ENCODE measurements around the gene DAGLB.
A peak's percentile ranks its signal among the peaks of the same experiment; 100 is the strongest.
"Not testable (repeated sequence)": the region's sequence is repeated elsewhere in the genome, so short reads cannot be mapped to it uniquely, and the experiment has no call there.

Gene DAGLB

DNA sequence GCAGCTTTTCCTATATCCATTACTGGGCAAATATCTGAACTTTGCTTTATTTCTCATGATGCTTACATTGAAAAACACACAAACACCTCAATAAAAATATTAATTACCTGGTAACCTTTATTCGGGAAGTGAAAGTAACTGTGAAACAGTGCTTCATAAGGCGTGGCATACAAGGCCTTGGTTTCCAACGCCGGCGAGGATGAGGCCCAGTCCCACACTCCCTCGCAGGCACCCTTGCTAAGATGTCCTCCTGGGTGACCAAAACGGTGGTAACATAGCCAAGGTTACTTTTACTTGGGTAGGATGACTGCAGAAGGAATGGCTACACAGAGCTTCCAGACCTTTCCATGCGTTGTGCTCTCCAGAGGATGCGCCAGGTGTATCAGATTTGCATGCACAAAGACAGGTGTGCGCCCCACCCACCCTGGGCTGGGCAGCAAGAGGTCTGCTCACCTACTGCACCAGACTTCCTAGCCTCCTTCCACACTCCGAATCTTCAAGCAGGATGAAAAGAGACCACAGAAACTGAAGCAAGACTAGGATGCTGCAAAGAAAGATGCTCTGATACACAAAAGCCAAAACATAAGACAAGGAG is 13.3 kb upstream of the DAGLB start:
- TF ChIP-seq, protein P1, sequence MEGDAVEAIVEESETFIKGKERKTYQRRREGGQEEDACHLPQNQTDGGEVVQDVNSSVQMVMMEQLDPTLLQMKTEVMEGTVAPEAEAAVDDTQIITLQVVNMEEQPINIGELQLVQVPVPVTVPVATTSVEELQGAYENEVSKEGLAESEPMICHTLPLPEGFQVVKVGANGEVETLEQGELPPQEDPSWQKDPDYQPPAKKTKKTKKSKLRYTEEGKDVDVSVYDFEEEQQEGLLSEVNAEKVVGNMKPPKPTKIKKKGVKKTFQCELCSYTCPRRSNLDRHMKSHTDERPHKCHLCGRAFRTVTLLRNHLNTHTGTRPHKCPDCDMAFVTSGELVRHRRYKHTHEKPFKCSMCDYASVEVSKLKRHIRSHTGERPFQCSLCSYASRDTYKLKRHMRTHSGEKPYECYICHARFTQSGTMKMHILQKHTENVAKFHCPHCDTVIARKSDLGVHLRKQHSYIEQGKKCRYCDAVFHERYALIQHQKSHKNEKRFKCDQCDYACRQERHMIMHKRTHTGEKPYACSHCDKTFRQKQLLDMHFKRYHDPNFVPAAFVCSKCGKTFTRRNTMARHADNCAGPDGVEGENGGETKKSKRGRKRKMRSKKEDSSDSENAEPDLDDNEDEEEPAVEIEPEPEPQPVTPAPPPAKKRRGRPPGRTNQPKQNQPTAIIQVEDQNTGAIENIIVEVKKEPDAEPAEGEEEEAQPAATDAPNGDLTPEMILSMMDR (IDR thresholded peaks at IDR 0.05; ENCODE audit: low read depth, low read length): no peak
- DNase-seq (ENCODE audit: extremely low read depth, low read depth): no peak

DNA sequence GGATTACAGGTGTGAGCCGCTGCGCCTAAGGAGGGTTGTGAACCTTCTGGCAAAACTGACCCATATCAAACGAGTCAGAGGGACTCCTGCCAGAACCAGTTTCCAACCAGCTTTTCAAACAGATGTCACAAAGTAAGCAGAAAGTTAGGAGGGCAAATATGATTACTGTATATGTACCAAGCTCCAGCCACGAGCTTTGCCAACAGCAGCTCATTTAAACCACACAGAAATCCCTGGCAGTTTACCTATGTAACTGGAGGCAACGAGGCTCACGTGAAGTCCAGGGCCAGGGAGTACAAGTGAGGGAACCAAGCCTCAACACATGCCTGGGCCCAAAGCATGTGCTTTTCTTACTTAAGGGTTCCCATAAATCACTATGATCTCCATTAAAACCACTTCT is 12.5 kb upstream of the DAGLB start:
- TF ChIP-seq, protein P1 (IDR thresholded peaks at IDR 0.05; ENCODE audit: low read depth, low read length): no peak
- no peak for DNase-seq (ENCODE audit: extremely low read depth, low read depth)

DNA sequence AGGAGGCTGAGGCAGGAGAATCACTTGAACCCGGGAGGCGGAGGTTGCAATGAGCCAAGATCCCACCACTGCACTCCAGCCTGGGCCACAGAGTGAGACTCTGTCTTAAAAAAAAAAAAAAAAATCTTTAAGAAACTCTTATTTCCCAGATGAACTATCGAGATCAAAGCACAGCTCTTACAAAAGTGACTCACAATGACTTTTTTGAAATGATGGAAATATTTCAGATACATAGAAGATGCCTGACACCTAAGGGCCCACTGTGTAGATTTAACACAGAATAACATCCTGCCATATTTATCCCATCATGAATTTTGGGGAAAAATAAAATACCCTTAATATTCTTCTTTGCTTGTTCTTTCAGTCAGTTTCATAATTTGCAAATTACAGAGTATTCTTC is 10.9 kb upstream of the DAGLB start:
- DNase-seq (ENCODE audit: extremely low read depth, low read depth): not testable (repeated sequence)

DNA sequence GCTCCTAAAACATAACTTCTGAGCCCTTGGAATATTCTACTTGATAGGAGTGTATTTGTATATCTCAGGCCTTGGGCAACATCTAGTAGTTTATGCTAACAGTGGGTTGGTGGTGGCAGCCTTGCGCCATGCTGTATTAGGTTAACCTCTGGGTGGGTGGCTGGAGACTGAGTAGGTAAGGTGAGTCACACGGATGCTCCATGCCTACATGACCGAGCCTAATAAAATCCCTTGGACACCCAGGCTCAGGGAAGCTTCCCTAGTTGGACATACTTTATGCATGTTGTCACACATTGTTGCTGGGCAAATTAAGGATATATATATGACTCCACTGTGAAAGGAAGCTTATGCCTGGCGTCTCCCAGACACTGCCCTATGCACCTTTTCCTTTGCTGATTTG is 6.0 kb upstream of the DAGLB start:
- no peak for DNase-seq (ENCODE audit: extremely low read depth, low read depth)
- TF ChIP-seq, protein P1 (IDR thresholded peaks at IDR 0.05; ENCODE audit: low read depth, low read length): no peak

DNA sequence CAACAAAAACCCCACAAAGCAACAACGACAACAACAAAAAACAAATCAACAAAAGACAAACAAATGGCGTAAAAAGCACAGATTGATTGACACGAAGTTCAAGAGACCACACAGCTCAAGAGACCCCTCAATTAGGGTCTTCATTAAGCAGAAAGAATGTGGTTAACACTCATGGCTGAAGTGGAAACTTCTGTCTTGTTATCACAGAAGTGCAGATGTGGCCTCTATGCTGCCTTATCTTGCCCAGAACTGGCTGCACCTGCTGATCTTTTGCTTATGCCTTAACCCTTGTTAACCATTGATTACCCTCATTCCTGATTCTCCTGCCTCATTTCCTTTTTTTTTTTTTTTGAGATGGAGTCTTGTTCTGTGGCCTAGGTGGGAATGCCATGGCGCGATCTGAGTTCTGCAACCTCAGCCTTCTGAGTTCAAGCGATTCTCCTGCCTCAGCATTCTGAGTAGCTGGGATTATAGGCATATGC is 3.5 kb upstream of the DAGLB start:
- TF ChIP-seq, protein P1 (IDR thresholded peaks at IDR 0.05; ENCODE audit: low read depth, low read length): no peak
- no peak for DNase-seq (ENCODE audit: extremely low read depth, low read depth)

DNA sequence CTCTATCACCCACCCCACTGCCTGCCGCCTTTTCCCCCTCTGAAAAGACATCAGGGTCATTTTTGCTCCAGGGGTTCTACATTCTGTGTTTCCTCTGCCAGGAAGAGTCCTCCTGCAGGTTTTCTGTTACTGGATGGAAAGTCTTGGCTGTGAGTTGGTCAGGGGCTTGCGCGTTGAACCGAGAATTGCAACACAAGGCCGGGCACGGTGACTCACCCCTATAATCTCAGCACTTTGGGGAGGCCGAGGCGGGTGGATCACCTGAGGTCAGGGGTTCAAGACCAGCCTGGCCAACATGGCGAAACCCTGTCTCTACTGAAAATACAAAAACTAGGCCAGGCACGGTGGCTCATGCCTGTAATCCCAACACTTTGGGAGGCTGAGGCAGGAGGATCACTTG is 2.8 kb upstream of the DAGLB start:
- DNase-seq (ENCODE audit: extremely low read depth, low read depth): not testable (repeated sequence)

DNA sequence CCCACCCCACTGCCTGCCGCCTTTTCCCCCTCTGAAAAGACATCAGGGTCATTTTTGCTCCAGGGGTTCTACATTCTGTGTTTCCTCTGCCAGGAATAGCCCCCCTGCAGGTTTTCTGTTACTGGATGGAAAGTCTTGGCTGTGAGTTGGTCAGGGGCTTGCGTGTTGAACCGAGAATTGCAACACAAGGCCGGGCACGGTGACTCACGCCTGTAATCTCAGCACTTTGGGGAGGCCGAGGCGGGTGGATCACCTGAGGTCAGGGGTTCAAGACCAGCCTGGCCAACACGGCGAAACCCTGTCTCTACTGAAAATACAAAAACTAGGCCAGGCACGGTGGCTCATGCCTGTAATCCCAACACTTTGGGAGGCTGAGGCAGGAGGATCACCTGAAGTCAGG is 2.1 kb upstream of the DAGLB start:
- not testable (repeated sequence) for DNase-seq (ENCODE audit: extremely low read depth, low read depth)

DNA sequence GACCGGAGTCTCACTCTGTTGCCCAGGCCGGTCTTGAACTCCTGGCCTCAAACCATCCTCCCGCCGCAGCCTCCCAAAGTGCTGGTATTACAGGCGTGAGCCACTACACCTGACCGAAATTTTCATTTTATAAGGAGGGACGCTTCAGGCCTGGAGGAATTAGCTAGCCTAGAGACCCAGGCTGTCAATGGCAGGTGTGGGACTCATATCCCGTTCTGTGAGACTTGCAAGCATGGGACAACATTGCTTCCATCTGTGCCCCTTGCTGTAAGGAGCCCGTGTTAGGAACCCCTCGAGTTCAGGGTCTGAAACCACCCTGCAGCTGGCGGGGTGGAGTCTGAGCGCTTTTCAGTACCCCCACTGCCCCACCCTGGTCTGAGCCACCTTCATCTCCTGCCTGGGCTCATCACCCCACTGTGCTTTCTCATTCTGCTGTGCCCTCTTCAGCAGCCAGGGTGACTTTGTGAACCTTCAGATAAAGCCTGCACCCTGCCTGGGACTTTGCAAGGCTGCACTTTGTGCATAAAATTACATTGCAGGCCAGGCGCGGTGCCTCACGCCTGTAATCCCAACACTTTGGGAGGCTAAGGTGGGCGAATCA is 1.3 kb upstream of the DAGLB start:
- DNase-seq (ENCODE audit: extremely low read depth, low read depth): no peak
- TF ChIP-seq, protein P1 (IDR thresholded peaks at IDR 0.05; ENCODE audit: low read depth, low read length): no peak

DNA sequence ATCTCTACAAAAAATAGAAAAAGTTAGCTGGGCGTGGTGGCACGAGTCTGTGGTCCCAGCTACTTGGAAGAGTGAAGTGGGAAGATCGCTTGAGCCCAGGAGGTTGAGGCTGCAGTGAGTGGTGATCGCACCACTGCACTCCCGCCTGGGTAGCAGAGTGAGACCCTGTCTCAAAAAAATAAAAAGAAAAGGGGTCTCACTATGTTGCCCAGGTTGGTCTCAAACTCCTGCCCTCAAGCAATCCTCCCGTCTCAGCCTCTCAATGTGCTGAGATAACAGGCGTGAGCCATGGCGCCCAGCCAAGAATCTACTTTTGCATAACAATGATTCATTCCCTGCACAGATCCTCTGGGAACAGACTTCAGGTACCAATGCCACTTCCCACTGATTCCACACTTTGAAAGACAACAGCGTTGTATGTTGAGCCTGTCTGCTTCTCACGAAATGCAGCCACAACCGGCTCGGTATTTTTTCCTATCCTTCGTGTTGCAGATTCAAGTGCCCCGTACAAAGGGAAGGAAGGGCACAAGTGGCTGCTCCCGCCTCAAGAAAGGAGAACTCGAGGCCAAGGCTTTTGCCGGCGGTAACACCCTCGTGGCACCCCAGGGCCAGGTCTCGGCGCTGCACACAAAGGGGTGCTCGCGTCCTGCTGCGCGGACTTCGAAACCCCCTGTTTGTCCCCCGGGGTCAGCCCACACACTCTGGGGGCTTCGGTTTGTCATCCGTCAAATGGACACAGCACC is 745 bp downstream of the DAGLB start:
- TF ChIP-seq, protein P1 (IDR thresholded peaks at IDR 0.05; ENCODE audit: low read depth, low read length): no peak
- peak; percentile 60 for DNase-seq (ENCODE audit: extremely low read depth, low read depth)
